ENCODE results near the gene KMT5C. TPM values are rescaled to one million over a fixed set of nuclear protein-coding genes. Genes with fewer than 3 reads are reported as not detected.
A peak's percentile ranks its signal among the peaks of the same experiment; 100 is the strongest.

Gene KMT5C
- total RNA-seq: 10 to 100 TPM; 32.6 to 33.1 TPM

DNA sequence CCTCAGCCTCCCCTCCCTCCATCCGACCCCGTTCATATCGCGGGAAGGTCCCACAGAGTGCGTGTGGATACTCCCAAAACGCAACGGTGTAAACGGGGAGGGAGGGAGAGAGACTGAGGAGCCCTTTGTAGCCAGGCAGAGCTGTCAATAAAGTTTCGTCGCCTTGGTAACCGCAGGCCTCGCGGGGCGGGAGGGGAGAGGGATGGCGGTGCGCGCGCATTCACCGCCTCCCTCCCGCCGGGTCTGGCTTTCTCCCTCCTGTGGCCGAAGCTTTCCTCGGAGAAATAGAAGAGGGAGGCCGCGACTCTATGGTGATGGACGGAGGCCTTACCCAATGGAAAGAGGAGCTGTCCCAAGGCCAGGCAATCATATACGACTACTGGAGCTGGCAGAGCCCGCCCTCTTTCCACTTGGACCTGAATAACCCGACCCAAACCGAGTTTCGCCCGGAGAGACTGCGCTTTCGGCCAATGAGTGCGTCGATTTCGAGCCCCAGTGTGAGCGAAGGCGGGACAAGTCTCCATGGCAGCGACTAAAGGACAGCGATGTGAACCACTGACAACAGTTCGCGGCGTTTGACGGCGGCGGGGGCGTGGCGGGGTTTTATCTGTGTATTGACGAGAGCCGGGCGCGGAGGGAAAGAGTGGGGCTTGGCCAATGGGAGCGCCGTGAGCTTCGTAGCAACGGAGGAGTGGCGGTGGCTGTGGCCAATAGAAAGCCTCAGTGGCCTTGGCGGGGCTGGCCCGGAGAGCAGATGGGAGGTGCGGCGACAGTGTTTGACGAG lies at the start of gene KMT5C:
TSS of gene KMT5C (plus strand) at position 772 of the 784 bp plus-strand sequence. CDS start 2,061 bp downstream, outside the sequence.
- H3K9me3 Mint-ChIP-seq: no peaks in the 10 kb centered on the region
- peaks cover 12% of the 10 kb centered on the region for H3K4me1 Mint-ChIP-seq (ENCODE audit: low read depth)
- DNase-seq (peak; percentile 100), ATAC-seq (peak; percentile 84)
- POLR2A ChIA-PET: interaction anchor here (0.6 to 3.9 kb wide), 23 partner anchors 10 to 126 kb away, joined by 3 to 22 read pairs (median 4); partner anchors contain the start of genes PPP6R1, TMEM238 and UBE2S
- intact Hi-C loops (cut with micrococcal nuclease): no loop called here
- H3K36me3 Mint-ChIP-seq (ENCODE audit: low read depth): peaks cover 12% of the 10 kb centered on the region
- TF ChIP-seq CTCF (IDR thresholded peaks at IDR 0.05): no peak
- peak within 1 kb of the TSS; percentile 98 for H3K27ac Mint-ChIP-seq
- CTCF ChIA-PET: interaction anchor here (0.7 to 2.3 kb wide), 14 partner anchors 8 to 179 kb away, joined by 3 to 25 read pairs (median 4); partner anchors contain the start of genes HSPBP1 and TMEM238
- H3K4me3 Mint-ChIP-seq: peak within 1 kb of the TSS; percentile 90
- H3K27me3 Mint-ChIP-seq: peaks cover 4% of the 10 kb centered on the region

GRCh38 chr19:55297267-55297666 lies 42.4 kb upstream of the KMT5C start:
- Mint-ChIP-seq H3K27ac (no peak overlapping the region), H3K9me3 (no peaks in the 10 kb centered on the region), H3K27me3 (no peaks in the 10 kb centered on the region), H3K4me1 (ENCODE audit: low read depth) (peaks cover 5% of the 10 kb centered on the region), H3K36me3 (ENCODE audit: low read depth) (no peaks in the 10 kb centered on the region), H3K4me3 (no peak overlapping the region)
- ChIA-PET POLR2A (no interaction called here), CTCF (interaction anchor here (1.0 kb wide), 1 partner anchor 336 kb away, joined by 3 read pairs; no protein-coding TSS in a partner anchor)
- TF ChIP-seq CTCF (IDR thresholded peaks at IDR 0.05): no peak
- intact Hi-C loops (cut with micrococcal nuclease): no loop called here
- DNase-seq (no peak), ATAC-seq (no peak)

DNA sequence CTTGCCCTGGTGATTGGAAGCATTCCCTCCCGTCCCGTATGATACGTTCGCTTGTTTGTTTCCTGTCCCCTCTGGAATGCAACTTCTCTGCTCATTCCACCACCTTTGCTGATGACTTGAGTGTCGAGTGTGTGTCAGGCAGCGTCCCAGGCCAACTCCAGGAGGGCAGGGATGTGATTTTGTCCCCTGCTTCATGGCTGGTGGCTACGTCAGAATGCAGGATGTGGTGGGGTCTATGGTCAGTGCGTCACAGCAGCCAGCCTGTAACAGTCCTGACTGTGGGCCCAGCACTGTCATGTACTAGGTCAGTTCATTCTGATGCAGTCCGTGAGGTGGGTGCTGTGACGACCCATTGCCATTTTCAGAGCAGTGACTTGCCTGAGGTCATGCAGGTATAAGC lies 39.7 kb upstream of the KMT5C start:
- H3K4me3 Mint-ChIP-seq: no peak overlapping the region
- no peak overlapping the region for H3K27ac Mint-ChIP-seq
- POLR2A ChIA-PET: interaction anchor here (3.1 kb wide), 1 partner anchor 39 kb away, joined by 15 read pairs; the partner anchor contains the start of gene KMT5C
- no peaks in the 10 kb centered on the region for H3K36me3 Mint-ChIP-seq (ENCODE audit: low read depth)
- no peak for TF ChIP-seq CTCF (IDR thresholded peaks at IDR 0.05)
- no peaks in the 10 kb centered on the region for H3K27me3 Mint-ChIP-seq
- ATAC-seq (no peak), DNase-seq (no peak)
- peaks cover 5% of the 10 kb centered on the region for H3K4me1 Mint-ChIP-seq (ENCODE audit: low read depth)
- CTCF ChIA-PET: interaction anchor here (1.7 to 3.6 kb wide), 2 partner anchors 8 to 37 kb away, joined by 4 to 46 read pairs; no protein-coding TSS in a partner anchor
- intact Hi-C loops (cut with micrococcal nuclease): loop anchor here (5.0 kb wide), 1 partner anchor 82 kb away; the partner anchor contains the start of gene TMEM238
- no peaks in the 10 kb centered on the region for H3K9me3 Mint-ChIP-seq

DNA sequence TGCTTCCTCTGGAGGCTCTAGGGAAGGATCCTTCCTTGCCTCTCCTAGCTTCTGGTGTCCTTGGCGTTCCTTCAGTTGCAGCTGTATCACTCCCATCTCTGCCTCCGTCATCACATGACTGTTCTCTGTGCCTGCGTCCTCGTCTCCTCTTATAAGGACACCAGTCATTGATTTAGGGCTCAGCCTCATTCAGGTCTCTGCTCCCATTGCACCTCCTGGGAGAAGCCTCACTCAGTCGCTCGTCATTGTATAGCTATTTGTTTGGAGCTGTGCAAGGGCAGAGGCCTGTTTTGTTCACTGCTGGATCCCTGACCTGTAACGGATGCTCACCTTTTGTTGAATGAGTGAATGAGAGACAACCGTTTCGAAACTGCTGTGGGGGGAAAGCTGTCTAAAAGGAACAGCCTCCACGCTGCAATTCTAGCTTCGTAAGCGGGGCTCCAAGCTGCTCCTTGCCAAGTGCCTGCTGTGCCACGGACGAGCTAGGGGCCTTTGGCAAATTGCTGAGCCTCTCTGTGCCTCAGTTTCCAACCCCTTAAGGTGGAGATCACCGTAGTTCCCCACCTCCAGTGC lies 38.7 kb upstream of the KMT5C start:
- no peak overlapping the region for H3K27ac Mint-ChIP-seq
- H3K4me1 Mint-ChIP-seq (ENCODE audit: low read depth): peaks cover 8% of the 10 kb centered on the region
- no peak for TF ChIP-seq CTCF (IDR thresholded peaks at IDR 0.05)
- DNase-seq (no peak), ATAC-seq (no peak)
- peak overlapping the region; percentile 75 for H3K4me3 Mint-ChIP-seq
- intact Hi-C loops (cut with micrococcal nuclease): loop anchor here (5.0 kb wide), 1 partner anchor 81 kb away; the partner anchor contains the start of gene TMEM238
- H3K27me3 Mint-ChIP-seq: no peaks in the 10 kb centered on the region
- ChIA-PET POLR2A (interaction anchor here (0.6 to 3.1 kb wide), 13 partner anchors 10 to 178 kb away, joined by 3 to 18 read pairs (median 4); partner anchors contain the start of genes KMT5C and TMEM238), CTCF (interaction anchor here (0.6 to 3.6 kb wide), 26 partner anchors 9 to 852 kb away, joined by 3 to 46 read pairs (median 5); partner anchors contain the start of genes HSPBP1, KMT5C, LENG8 and PPP6R1)
- no peaks in the 10 kb centered on the region for H3K9me3 Mint-ChIP-seq
- peaks cover 2% of the 10 kb centered on the region for H3K36me3 Mint-ChIP-seq (ENCODE audit: low read depth)
